HEK293 (cell line): ENCODE measurements around the gene ACTR3.

Source experiments
- FEZF1 ChIP-seq: fragments of 450-650 bp; formaldehyde crosslinking; IDR thresholded peaks from 2 replicates; pipeline ENCODE4 v1.5.1; 2016; ENCODE audit warnings: missing biosample characterization, missing genetic modification characterization
- GLIS1 ChIP-seq: fragments of 450-650 bp; formaldehyde crosslinking; IDR thresholded peaks from 2 replicates; pipeline ENCODE4 v1.5.1; 2016; ENCODE audit warnings: missing biosample characterization, missing genetic modification characterization
- HIC1 ChIP-seq: fragments of 450-650 bp; formaldehyde crosslinking; IDR thresholded peaks from 2 replicates; pipeline ENCODE4 v1.5.1; 2016; ENCODE audit warnings: missing biosample characterization, missing genetic modification characterization
- OVOL3 ChIP-seq: fragments of 450-650 bp; formaldehyde crosslinking; IDR thresholded peaks from 2 replicates; pipeline ENCODE4 v1.5.1; 2016; ENCODE audit warnings: missing biosample characterization, missing genetic modification characterization
- PBX3 ChIP-seq: sonication (generic); formaldehyde crosslinking; IDR thresholded peaks from 2 replicates; pipeline ENCODE4 v1.8.1; 2022; ENCODE audit warnings: mild to moderate bottlenecking, moderate library complexity, missing genetic modification reagents
- PRDM10 ChIP-seq: fragments of 450-650 bp; formaldehyde crosslinking; IDR thresholded peaks from 2 replicates; pipeline ENCODE4 v1.5.1; 2016; ENCODE audit warnings: missing biosample characterization, missing genetic modification characterization
- REST ChIP-seq: fragments of 450-650 bp; formaldehyde crosslinking; IDR thresholded peaks from 2 replicates; pipeline ENCODE4 v1.5.1; 2016; ENCODE audit warnings: missing biosample characterization, missing genetic modification characterization
- SP3 ChIP-seq: fragments of 450-650 bp; formaldehyde crosslinking; IDR thresholded peaks from 2 replicates; pipeline ENCODE4 v1.5.1; 2016; ENCODE audit warnings: missing biosample characterization, missing genetic modification characterization
- ZBTB26 ChIP-seq: fragments of 450-650 bp; formaldehyde crosslinking; optimal IDR thresholded peaks from 2 replicates; pipeline ENCODE3; 2016; ENCODE audit warnings: missing biosample characterization, mild to moderate bottlenecking, missing genetic modification characterization
- ZBTB8A ChIP-seq: fragments of 450-650 bp; formaldehyde crosslinking; IDR thresholded peaks from 2 replicates; pipeline ENCODE4 v1.5.1; 2016; ENCODE audit warnings: missing biosample characterization, missing genetic modification characterization
- ZFP69B ChIP-seq: fragments of 450-650 bp; formaldehyde crosslinking; IDR thresholded peaks from 2 replicates; pipeline ENCODE4 v1.5.1; 2016; ENCODE audit warnings: missing biosample characterization, missing genetic modification characterization
- ZNF169 ChIP-seq: fragments of 450-650 bp; formaldehyde crosslinking; IDR thresholded peaks from 2 replicates; pipeline ENCODE4 v1.5.1; 2016; ENCODE audit warnings: missing biosample characterization, missing genetic modification characterization
- ZNF223 ChIP-seq: fragments of 450-650 bp; formaldehyde crosslinking; IDR thresholded peaks from 2 replicates; pipeline ENCODE4 v1.5.1; 2016; ENCODE audit warnings: missing biosample characterization, missing genetic modification characterization
- ZNF311 ChIP-seq: fragments of 450-650 bp; formaldehyde crosslinking; IDR thresholded peaks from 2 replicates; pipeline ENCODE4 v1.5.1; 2017; ENCODE audit warnings: missing biosample characterization, missing genetic modification characterization, borderline replicate concordance
- ZNF341 ChIP-seq: fragments of 450-650 bp; formaldehyde crosslinking; IDR thresholded peaks from 2 replicates; pipeline ENCODE4; 2016; ENCODE audit warnings: low read depth, missing biosample characterization, missing genetic modification characterization
- ZNF37A ChIP-seq: fragments of 450-650 bp; IDR thresholded peaks from 2 replicates; pipeline ENCODE4 v1.5.1; 2018; ENCODE audit warnings: missing biosample characterization, missing genetic modification characterization
- ZNF48 ChIP-seq: fragments of 450-650 bp; formaldehyde crosslinking; IDR thresholded peaks from 2 replicates; pipeline ENCODE4 v1.5.1; 2016; ENCODE audit warnings: missing biosample characterization, missing genetic modification characterization
- ZNF518A ChIP-seq: fragments of 450-650 bp; formaldehyde crosslinking; conservative IDR thresholded peaks from 2 replicates; pipeline ENCODE4 v1.5.1; 2016; ENCODE audit warnings: low read depth, missing biosample characterization, missing genetic modification characterization
- ZNF561 ChIP-seq: fragments of 450-650 bp; IDR thresholded peaks from 2 replicates; pipeline ENCODE4 v1.5.1; 2018; ENCODE audit warnings: missing biosample characterization, missing genetic modification characterization, borderline replicate concordance
- ZNF600 ChIP-seq: fragments of 450-650 bp; formaldehyde crosslinking; IDR thresholded peaks from 2 replicates; pipeline ENCODE4 v1.5.1; 2016; ENCODE audit warnings: missing biosample characterization, missing genetic modification characterization
- ZNF660 ChIP-seq: fragments of 450-650 bp; IDR thresholded peaks from 2 replicates; pipeline ENCODE4 v1.5.1; 2018; ENCODE audit warnings: missing biosample characterization, mild to moderate bottlenecking, missing genetic modification characterization

The ACTR3 gene

GRCh38 chr2:113889471-113890252 is at the start of gene ACTR3 (continued):
- TF ChIP-seq PRDM10 (tag by site-specific recombination), result peak; percentile 59; the same call in 1 of the 2 replicates
- TF ChIP-seq SP3 (tag by site-specific recombination), result peak; percentile 77
- TF ChIP-seq ZNF600, result no peak; the same call in 1 of the 2 replicates
- no peak for TF ChIP-seq ZNF48
- peak; percentile 93 for TF ChIP-seq GLIS1 (tag by site-specific recombination)
- no peak for TF ChIP-seq ZFP69B (tag by site-specific recombination)
- TF ChIP-seq FEZF1 (tag by site-specific recombination), result no peak
- TF ChIP-seq ZNF660 (tag by site-specific recombination), result peak; percentile 71
- no peak for TF ChIP-seq ZNF311
- TF ChIP-seq PBX3 (CRISPR knock-in tag), result 0 out of 2 replicates have a peak, but pooled peaks have one; percentile 1
- TF ChIP-seq HIC1, result 0 out of 2 replicates have a peak, but pooled peaks have one; percentile 53
- peak; percentile 100 for TF ChIP-seq ZNF561
- no peak for TF ChIP-seq ZNF169 (tag by site-specific recombination)
- no peak for TF ChIP-seq REST
- TF ChIP-seq ZNF223, result no peak
- TF ChIP-seq ZNF37A (tag by site-specific recombination), result 0 out of 2 replicates have a peak, but pooled peaks have one; percentile 11
- TF ChIP-seq ZNF341 (tag by site-specific recombination), result no peak
- TF ChIP-seq ZBTB26 (tag by site-specific recombination), result no peak
- peak; percentile 40 for TF ChIP-seq ZBTB8A (tag by site-specific recombination)
- no peak for TF ChIP-seq OVOL3 (tag by site-specific recombination)
- no peak for TF ChIP-seq ZNF518A (tag by site-specific recombination)
